Uterus (tissue), 2 donors: Measurements from ENCODE around the gene SHROOM2.

Experiments used
- CTCF ChIP-seq, 4 experiments: fragments of 200-600 bp in 2 of 4; fragments of 450-650 bp in 2 of 4; sonication (generic) in 2 of 4; IDR thresholded peaks; one replicate each; pipeline ENCODE4 v1.5.1; 2016 to 2019; ENCODE audit warnings: antibody characterized with exemption in 4 of 4, mild to moderate bottlenecking in 2 of 4, moderate library complexity in 1 of 4
- POLR2A ChIP-seq, 2 donors: fragments of 450-650 bp; IDR thresholded peaks; one replicate each; pipeline ENCODE4 v1.6.1; 2016; ENCODE audit warnings: antibody characterized with exemption in 2 of 2, mild to moderate bottlenecking in 1 of 2, moderate library complexity in 1 of 2

- TF ChIP-seq CTCF (IDR thresholded peaks at IDR 0.05) (no peak), POLR2A (IDR thresholded peaks at IDR 0.05) (no peak)
These were observed 60.8 kb downstream of the SHROOM2 start for GRCh38 chrX:9847071-9847470.
